OCI-LY3 (cell line): Measurements from ENCODE around the gene OARD1.

ENCODE experiments used
- CTCF ChIP-seq: fragments of 200-600, 300-600 bp; sonication (generic); IDR thresholded peaks from 2 replicates; pipeline ENCODE4 v1.5.1; 2014; ENCODE audit warnings: antibody characterized with exemption, low read length, low read depth
- EZH2phosphoT487 ChIP-seq: fragments of 200-600 bp; shearing (Covaris generic); IDR thresholded peaks from 2 replicates; pipeline ENCODE4 v1.6.1; 2018; ENCODE audit warnings: antibody characterized with exemption, mixed run types, low read depth

DNA sequence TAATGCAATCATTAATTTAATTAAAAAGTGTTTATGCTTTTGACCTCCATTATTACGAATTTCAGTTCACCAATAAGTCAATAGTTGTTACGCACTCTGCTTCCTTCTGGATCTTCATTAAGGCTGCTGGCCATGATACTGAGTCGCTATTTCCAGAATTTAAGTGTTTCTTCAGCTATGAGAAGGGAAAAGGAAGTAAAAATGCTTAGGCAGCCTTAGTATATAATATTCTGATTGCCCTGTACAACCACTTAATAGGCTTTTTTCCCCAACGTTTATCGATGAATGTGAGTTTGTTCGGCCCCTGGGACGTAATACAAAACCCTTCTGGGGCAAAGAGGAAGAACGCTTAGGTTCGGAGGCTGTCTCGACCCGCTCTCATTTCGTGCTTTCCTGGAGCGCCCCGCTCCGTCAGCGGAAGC lies 644 bp downstream of the OARD1 start:
- TF ChIP-seq CTCF (0 out of 2 replicates have a peak, but pooled peaks have one; percentile 16), EZH2phosphoT487 (no peak)
